NCI-H187 (cell line): ENCODE data around the gene PHACTR2.
"Not testable (repeated sequence)": the region's sequence is repeated elsewhere in the genome, so short reads cannot be mapped to it uniquely, and the experiment has no call there.

ENCODE experiments used
- DNase-seq, 2 experiments: peaks; one replicate each; lab custom pipeline; 2025; lab: John Stamatoyannopoulos, UW

PHACTR2 gene

GRCh38 chr6:143677891-143678791 is at the start of gene PHACTR2:
Gene PHACTR2, plus strand, starts transcription at chr6:143677965. Its CDS starts 199 bp downstream, at chr6:143678164.
- no peak for DNase-seq

GRCh38 chr6:143629104-143630080 is 48.4 kb upstream of the PHACTR2 start:
- DNase-seq, result no peak

- not testable (repeated sequence) for DNase-seq
These were observed 46.6 kb upstream of the PHACTR2 start for GRCh38 chr6:143631196-143631595.

GRCh38 chr6:143632894-143633293 is 44.9 kb upstream of the PHACTR2 start:
- DNase-seq, result no peak

GRCh38 chr6:143634486-143634885 is 43.3 kb upstream of the PHACTR2 start:
- no peak for DNase-seq

- no peak for DNase-seq
These were observed 40.1 kb upstream of the PHACTR2 start for GRCh38 chr6:143637691-143638090.

- no peak for DNase-seq
These were observed 35.4 kb upstream of the PHACTR2 start for GRCh38 chr6:143642403-143642802.

GRCh38 chr6:143647191-143647590 is 30.6 kb upstream of the PHACTR2 start:
- no peak for DNase-seq

- no peak for DNase-seq
These were observed 30.0 kb upstream of the PHACTR2 start for GRCh38 chr6:143647732-143648131.

- not testable (repeated sequence) for DNase-seq
These were observed 28.4 kb upstream of the PHACTR2 start for GRCh38 chr6:143649319-143649718.

GRCh38 chr6:143651328-143651727 is 26.4 kb upstream of the PHACTR2 start:
- DNase-seq, result not testable (repeated sequence)

- DNase-seq, result no peak
These were observed 24.9 kb upstream of the PHACTR2 start for GRCh38 chr6:143652841-143653331.

GRCh38 chr6:143655541-143655940 is 22.2 kb upstream of the PHACTR2 start:
- DNase-seq, result no peak

GRCh38 chr6:143656026-143656425 is 21.7 kb upstream of the PHACTR2 start:
- DNase-seq, result no peak

GRCh38 chr6:143657809-143658208 is 20.0 kb upstream of the PHACTR2 start:
- DNase-seq, result no peak

GRCh38 chr6:143660170-143660569 is 17.6 kb upstream of the PHACTR2 start:
- DNase-seq, result not testable (repeated sequence)

GRCh38 chr6:143664171-143664570 is 13.6 kb upstream of the PHACTR2 start:
- DNase-seq, result no peak

GRCh38 chr6:143666007-143666406 is 11.8 kb upstream of the PHACTR2 start:
- not testable (repeated sequence) for DNase-seq

GRCh38 chr6:143669483-143669882 is 8.3 kb upstream of the PHACTR2 start:
- not testable (repeated sequence) for DNase-seq

- DNase-seq, result no peak
These were observed 4.1 kb upstream of the PHACTR2 start for GRCh38 chr6:143673669-143674068.

GRCh38 chr6:143674483-143675381 is 3.0 kb upstream of the PHACTR2 start:
- DNase-seq, result no peak
